Measurements from ENCODE around the gene C2orf66. TPM values are rescaled to one million over a fixed set of nuclear protein-coding genes. Genes with fewer than 3 reads are reported as not detected.

C2orf66 gene
- total RNA-seq, 1 donor from 2014 or later: 0.54 TPM

- Mint-ChIP-seq H3K36me3 (ENCODE audit: low read depth, unreplicated experiment) (peaks cover 8% of the 10 kb centered on the region), H3K9me3 (ENCODE audit: unreplicated experiment) (peaks cover 19% of the 10 kb centered on the region), H3K27ac (ENCODE audit: unreplicated experiment) (no peak overlapping the region), H3K27me3 (ENCODE audit: low read depth, unreplicated experiment) (no peaks in the 10 kb centered on the region), H3K4me1 (ENCODE audit: low read depth, unreplicated experiment) (no peaks in the 10 kb centered on the region), H3K4me3 (ENCODE audit: unreplicated experiment) (no peak overlapping the region)
- Histone ChIP-seq H3K9me3 (ENCODE audit: insufficient read depth, low read depth, low read length) (no peaks in the 10 kb centered on the region), H3K4me2 (ENCODE audit: low read length) (no peak overlapping the region), H3K4me3 (ENCODE audit: insufficient read depth, low read depth, low read length) (no peak overlapping the region), H2AFZ (ENCODE audit: low read depth, low read length) (no peak overlapping the region), H3K36me3 (ENCODE audit: insufficient read depth, low read length) (no peaks in the 10 kb centered on the region), H3K79me2 (ENCODE audit: insufficient read depth, low read length) (no peaks in the 10 kb centered on the region), H3K4me1 (ENCODE audit: insufficient read depth, low read length) (no peaks in the 10 kb centered on the region), H3K9ac (ENCODE audit: low read length) (no peak overlapping the region), H3K27ac (ENCODE audit: low read depth, low read length) (no peak overlapping the region), H3K27me3 (ENCODE audit: insufficient read depth, low read length) (no peaks in the 10 kb centered on the region), H4K20me1 (ENCODE audit: insufficient read depth, low read length) (no peaks in the 10 kb centered on the region)
- DNase-seq (ENCODE audit: low read depth) (no peak), FAIRE-seq (no peak)
- TF ChIP-seq CTCF (IDR thresholded peaks at IDR 0.05; ENCODE audit: insufficient read depth, low read depth, low read length) (peak; percentile 22), EZH2 (IDR thresholded peaks at IDR 0.05; ENCODE audit: insufficient read depth, low read length) (no peak)
Measured at GRCh38 chr2:196758474-196759377, 50.4 kb downstream of the C2orf66 start.

Other genes starting within 250 kb of the C2orf66 start
- gene HECW2, start 215.8 kb downstream of the C2orf66 start, total RNA-seq: 8.9 and 10.1 TPM in 2 replicates
- 2.2 and 4.4 TPM in 2 replicates for gene CCDC150, start 169.6 kb downstream of the C2orf66 start, total RNA-seq
- gene GTF3C3, start 9.7 kb downstream of the C2orf66 start, total RNA-seq: 38.1 and 43.2 TPM in 2 replicates
- 19.9 and 22.8 TPM in 2 replicates for gene PGAP1, start 117.4 kb upstream of the C2orf66 start, total RNA-seq